ENCODE data around the gene CLIP2.

DNA sequence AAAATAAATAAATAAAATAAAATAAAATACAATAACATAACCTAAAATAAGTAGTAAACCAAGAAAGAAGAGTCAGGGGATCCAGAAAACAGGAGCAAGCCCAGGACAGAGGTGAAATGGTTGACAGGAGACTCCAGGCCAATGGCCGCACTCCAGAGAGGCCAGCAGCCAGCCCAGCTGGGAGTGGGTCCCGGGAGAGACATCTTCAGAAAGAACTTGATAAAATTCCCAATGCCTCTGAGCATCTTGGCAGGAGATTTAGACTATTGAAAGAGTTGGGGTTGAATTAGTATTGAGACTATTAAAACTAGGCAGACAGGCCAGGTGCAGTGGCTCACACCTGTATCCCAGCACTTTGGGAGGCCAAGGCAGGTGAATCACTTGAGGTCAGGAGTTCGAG, 62.6 kb downstream of the CLIP2 start:
- TF ChIP-seq, protein P1, sequence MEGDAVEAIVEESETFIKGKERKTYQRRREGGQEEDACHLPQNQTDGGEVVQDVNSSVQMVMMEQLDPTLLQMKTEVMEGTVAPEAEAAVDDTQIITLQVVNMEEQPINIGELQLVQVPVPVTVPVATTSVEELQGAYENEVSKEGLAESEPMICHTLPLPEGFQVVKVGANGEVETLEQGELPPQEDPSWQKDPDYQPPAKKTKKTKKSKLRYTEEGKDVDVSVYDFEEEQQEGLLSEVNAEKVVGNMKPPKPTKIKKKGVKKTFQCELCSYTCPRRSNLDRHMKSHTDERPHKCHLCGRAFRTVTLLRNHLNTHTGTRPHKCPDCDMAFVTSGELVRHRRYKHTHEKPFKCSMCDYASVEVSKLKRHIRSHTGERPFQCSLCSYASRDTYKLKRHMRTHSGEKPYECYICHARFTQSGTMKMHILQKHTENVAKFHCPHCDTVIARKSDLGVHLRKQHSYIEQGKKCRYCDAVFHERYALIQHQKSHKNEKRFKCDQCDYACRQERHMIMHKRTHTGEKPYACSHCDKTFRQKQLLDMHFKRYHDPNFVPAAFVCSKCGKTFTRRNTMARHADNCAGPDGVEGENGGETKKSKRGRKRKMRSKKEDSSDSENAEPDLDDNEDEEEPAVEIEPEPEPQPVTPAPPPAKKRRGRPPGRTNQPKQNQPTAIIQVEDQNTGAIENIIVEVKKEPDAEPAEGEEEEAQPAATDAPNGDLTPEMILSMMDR (IDR thresholded peaks at IDR 0.05) = no peak
- TF ChIP-seq POLR2A (IDR thresholded peaks at IDR 0.05) = no peak

All from esophagus squamous epithelium (tissue), 4 donors.